ENCODE measurements around the gene SLC9A9.
"Not testable (repeated sequence)": the region's sequence is repeated elsewhere in the genome, so short reads cannot be mapped to it uniquely, and the experiment has no call there.

The SLC9A9 gene

DNA sequence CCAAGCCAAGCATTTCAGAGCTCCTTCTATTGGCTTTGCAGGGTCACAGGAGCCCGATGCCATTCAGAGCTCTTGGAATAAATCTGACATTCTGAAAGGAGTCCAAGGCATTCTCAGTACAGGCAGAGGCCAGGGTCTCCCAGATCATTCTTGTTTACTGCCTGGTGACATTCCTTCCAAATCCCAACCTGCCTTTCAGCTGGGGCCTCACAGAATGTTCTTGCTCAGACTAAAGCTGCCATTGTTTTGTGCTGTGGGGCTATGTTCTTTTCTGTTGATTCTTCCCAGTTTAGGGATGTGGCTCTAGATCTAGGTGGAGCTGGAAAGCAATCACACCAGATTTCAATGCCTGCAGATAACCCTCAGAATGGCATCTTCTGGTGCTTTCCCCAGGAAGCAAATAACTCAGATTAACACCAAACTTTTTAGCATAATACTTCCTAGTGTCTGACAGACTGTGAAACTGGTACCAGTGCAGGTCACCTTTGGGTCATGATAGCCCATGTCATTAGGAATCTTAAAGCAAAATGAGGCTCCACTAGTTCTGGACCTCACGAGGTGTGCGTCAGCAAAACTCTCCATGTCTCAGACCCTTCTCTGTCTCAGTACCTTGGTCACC, 561.8 kb downstream of the SLC9A9 start:
- no peaks in the 10 kb centered on the region for H3K4me1 ChIP-seq (ENCODE audit: insufficient read depth, low read length)
- no peaks in the 10 kb centered on the region for H3K79me2 ChIP-seq (ENCODE audit: insufficient read depth, low read length)
- TF ChIP-seq EZH2 (IDR thresholded peaks at IDR 0.05; ENCODE audit: borderline replicate concordance, low read depth, low read length, severe bottlenecking), result no peak
- TF ChIP-seq, protein P1, sequence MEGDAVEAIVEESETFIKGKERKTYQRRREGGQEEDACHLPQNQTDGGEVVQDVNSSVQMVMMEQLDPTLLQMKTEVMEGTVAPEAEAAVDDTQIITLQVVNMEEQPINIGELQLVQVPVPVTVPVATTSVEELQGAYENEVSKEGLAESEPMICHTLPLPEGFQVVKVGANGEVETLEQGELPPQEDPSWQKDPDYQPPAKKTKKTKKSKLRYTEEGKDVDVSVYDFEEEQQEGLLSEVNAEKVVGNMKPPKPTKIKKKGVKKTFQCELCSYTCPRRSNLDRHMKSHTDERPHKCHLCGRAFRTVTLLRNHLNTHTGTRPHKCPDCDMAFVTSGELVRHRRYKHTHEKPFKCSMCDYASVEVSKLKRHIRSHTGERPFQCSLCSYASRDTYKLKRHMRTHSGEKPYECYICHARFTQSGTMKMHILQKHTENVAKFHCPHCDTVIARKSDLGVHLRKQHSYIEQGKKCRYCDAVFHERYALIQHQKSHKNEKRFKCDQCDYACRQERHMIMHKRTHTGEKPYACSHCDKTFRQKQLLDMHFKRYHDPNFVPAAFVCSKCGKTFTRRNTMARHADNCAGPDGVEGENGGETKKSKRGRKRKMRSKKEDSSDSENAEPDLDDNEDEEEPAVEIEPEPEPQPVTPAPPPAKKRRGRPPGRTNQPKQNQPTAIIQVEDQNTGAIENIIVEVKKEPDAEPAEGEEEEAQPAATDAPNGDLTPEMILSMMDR (IDR thresholded peaks at IDR 0.05; ENCODE audit: borderline replicate concordance, extremely low read depth, low read length, poor library complexity, severe bottlenecking), result no peak
- no peaks in the 10 kb centered on the region for H3K36me3 ChIP-seq (ENCODE audit: insufficient read depth, low read length)
- ATAC-seq (ENCODE audit: insufficient read depth, low read depth), result no peak
- H4K20me1 ChIP-seq (ENCODE audit: insufficient read depth, low read length), result no peaks in the 10 kb centered on the region
- no peaks in the 10 kb centered on the region for H3K27me3 ChIP-seq (ENCODE audit: insufficient read depth, low read length, poor library complexity)
- no peaks in the 10 kb centered on the region for H3K9me3 ChIP-seq (ENCODE audit: insufficient read depth, low read length, severe bottlenecking)
- H3K27ac ChIP-seq (ENCODE audit: low read length), result no peak overlapping the region
- H3K4me2 ChIP-seq (ENCODE audit: insufficient read depth, low read length), result no peak overlapping the region
- no peak overlapping the region for H2AFZ ChIP-seq (ENCODE audit: low read depth, low read length)
- no peak overlapping the region for H3K4me3 ChIP-seq (ENCODE audit: low read depth in 1 of 2, low read length in 2 of 2)
- no peak overlapping the region for H3K9ac ChIP-seq (ENCODE audit: low read depth, low read length)
- DNase-seq, result no peak

DNA sequence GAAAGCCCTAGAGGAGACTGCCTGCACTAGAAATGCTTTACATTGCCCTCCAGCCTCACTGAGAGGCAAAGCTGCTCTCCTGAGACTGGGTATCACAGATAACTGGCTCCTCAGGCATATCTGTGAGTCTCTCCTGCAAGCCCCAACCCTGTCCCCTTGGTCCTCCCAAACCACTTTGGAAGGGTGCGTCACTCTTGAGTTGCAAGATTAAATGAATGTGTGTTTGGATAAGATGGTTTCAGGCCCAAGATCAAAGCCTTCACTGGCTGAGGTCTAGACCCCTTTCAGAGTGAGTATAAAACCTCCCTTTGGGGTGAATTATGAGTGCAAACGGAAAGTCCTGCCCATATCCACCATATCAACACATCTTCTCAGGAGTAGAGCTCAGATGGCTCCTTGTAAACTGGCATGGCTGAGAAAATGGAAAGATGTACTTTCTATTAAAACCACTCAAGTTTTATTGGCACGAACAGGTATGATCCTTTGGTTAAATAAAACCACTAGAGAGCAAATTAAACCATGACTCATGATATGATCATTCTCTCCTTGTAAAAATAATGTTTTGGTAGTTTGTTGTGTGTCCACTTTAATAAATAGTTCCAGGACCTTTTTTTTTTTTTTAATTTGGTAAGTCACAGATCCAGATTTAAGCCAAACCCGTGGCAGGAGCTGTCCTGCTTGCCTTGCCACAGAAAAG, 564.7 kb downstream of the SLC9A9 start:
- no peaks in the 10 kb centered on the region for H4K20me1 ChIP-seq (ENCODE audit: insufficient read depth, low read length)
- ATAC-seq (ENCODE audit: insufficient read depth, low read depth) (no peak), DNase-seq (no peak)
- peaks cover 18% of the 10 kb centered on the region for H3K4me1 ChIP-seq (ENCODE audit: insufficient read depth, low read length)
- no peak overlapping the region for H3K4me3 ChIP-seq (ENCODE audit: low read depth in 1 of 2, low read length in 2 of 2)
- H3K9me3 ChIP-seq (ENCODE audit: insufficient read depth, low read length, severe bottlenecking), result no peaks in the 10 kb centered on the region
- no peak overlapping the region for H2AFZ ChIP-seq (ENCODE audit: low read depth, low read length)
- no peak overlapping the region for H3K4me2 ChIP-seq (ENCODE audit: insufficient read depth, low read length)
- H3K27me3 ChIP-seq (ENCODE audit: insufficient read depth, low read length, poor library complexity), result no peaks in the 10 kb centered on the region
- H3K27ac ChIP-seq (ENCODE audit: low read length), result no peak overlapping the region
- no peaks in the 10 kb centered on the region for H3K79me2 ChIP-seq (ENCODE audit: insufficient read depth, low read length)
- TF ChIP-seq EZH2 (IDR thresholded peaks at IDR 0.05; ENCODE audit: borderline replicate concordance, low read depth, low read length, severe bottlenecking), result no peak
- TF ChIP-seq, protein P1 (IDR thresholded peaks at IDR 0.05; ENCODE audit: borderline replicate concordance, extremely low read depth, low read length, poor library complexity, severe bottlenecking), result no peak
- H3K9ac ChIP-seq (ENCODE audit: low read depth, low read length), result no peak overlapping the region
- H3K36me3 ChIP-seq (ENCODE audit: insufficient read depth, low read length), result no peaks in the 10 kb centered on the region

DNA sequence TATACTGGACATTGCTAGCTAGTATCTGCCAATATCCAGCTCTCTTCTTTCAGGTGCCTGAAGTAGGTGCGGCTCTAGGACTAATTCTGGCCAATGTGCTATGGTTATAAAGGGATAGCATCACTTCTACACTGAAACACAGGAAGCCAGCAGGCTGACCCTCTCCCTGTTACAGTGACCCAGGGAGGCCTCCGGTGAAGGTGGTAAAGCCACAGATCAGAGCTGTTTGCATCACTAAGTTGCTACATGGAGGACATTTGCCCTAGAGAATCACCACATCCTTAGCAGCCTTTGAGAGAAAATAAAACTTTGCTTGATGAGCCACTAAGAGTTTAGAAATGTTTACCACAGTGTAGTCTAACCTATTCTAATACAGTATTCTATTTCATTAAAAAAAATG, 567.3 kb downstream of the SLC9A9 start:
- H2AFZ ChIP-seq (ENCODE audit: low read depth, low read length), result no peak overlapping the region
- H3K27ac ChIP-seq (ENCODE audit: low read length), result 0 out of 2 replicates have a peak overlapping the region, but pooled peaks have one; percentile 19
- no peaks in the 10 kb centered on the region for H3K36me3 ChIP-seq (ENCODE audit: insufficient read depth, low read length)
- H3K4me3 ChIP-seq (ENCODE audit: low read depth in 1 of 2, low read length in 2 of 2), result no peak overlapping the region
- H3K4me1 ChIP-seq (ENCODE audit: insufficient read depth, low read length), result peaks cover 43% of the 10 kb centered on the region
- H3K9me3 ChIP-seq (ENCODE audit: insufficient read depth, low read length, severe bottlenecking), result no peaks in the 10 kb centered on the region
- no peaks in the 10 kb centered on the region for H3K79me2 ChIP-seq (ENCODE audit: insufficient read depth, low read length)
- no peak for DNase-seq
- no peak overlapping the region for H3K9ac ChIP-seq (ENCODE audit: low read depth, low read length)
- TF ChIP-seq EZH2 (IDR thresholded peaks at IDR 0.05; ENCODE audit: borderline replicate concordance, low read depth, low read length, severe bottlenecking), result no peak
- TF ChIP-seq, protein P1 (IDR thresholded peaks at IDR 0.05; ENCODE audit: borderline replicate concordance, extremely low read depth, low read length, poor library complexity, severe bottlenecking), result no peak
- no peaks in the 10 kb centered on the region for H4K20me1 ChIP-seq (ENCODE audit: insufficient read depth, low read length)
- no peaks in the 10 kb centered on the region for H3K27me3 ChIP-seq (ENCODE audit: insufficient read depth, low read length, poor library complexity)
- ATAC-seq (ENCODE audit: insufficient read depth, low read depth), result peak; percentile 6; the same call in 1 of the 3 replicates
- no peak overlapping the region for H3K4me2 ChIP-seq (ENCODE audit: insufficient read depth, low read length)

DNA sequence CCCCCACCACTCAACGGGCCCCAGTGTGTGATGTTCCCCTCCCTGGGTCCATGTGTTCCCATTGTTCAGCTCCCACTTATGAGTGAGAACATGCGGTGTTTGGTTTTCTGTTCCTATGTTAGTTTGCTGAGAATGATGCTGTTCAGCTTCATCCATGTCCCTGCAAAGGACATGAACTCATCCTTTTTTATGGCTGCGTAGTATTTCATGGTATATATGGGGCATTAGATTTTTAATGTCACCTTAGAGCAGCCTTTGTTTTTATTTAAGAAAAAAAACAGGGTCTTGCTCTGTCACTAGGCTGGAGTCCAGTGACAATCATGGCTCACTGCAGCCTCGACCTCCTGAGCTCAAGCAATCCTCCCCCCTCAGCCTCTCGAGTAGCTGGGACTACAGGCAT, 568.7 kb downstream of the SLC9A9 start:
- H3K27me3 ChIP-seq (ENCODE audit: insufficient read depth, low read length, poor library complexity); H3K4me2 ChIP-seq (ENCODE audit: insufficient read depth, low read length); H3K79me2 ChIP-seq (ENCODE audit: insufficient read depth, low read length); H3K4me3 ChIP-seq (ENCODE audit: low read depth in 1 of 2, low read length in 2 of 2); H3K9ac ChIP-seq (ENCODE audit: low read depth, low read length); ATAC-seq (ENCODE audit: insufficient read depth, low read depth); H4K20me1 ChIP-seq (ENCODE audit: insufficient read depth, low read length); H3K27ac ChIP-seq (ENCODE audit: low read length); H3K36me3 ChIP-seq (ENCODE audit: insufficient read depth, low read length); DNase-seq; H3K9me3 ChIP-seq (ENCODE audit: insufficient read depth, low read length, severe bottlenecking); H2AFZ ChIP-seq (ENCODE audit: low read depth, low read length): not testable (repeated sequence)
- peaks cover 43% of the 10 kb centered on the region for H3K4me1 ChIP-seq (ENCODE audit: insufficient read depth, low read length)

All from DND-41 (cell line).